Uterus (tissue), 4 donors: ENCODE measurements around the gene SPATA2. TPM values are rescaled to one million over a fixed set of nuclear protein-coding genes. Genes with fewer than 3 reads are reported as not detected.

ENCODE experiments used
- DNase-seq, 2 donors: peaks; one replicate each; pipeline ENCODE4 v3.0.0-alpha.2; 2019 to 2020
- H3K27ac ChIP-seq, 2 donors: fragments of 200-600 bp; sonication (generic); 1 replicate in 1 of 2; 2 replicates in 1 of 2; pipeline ENCODE4 v1.5.1; 2016 to 2018
- H3K27me3 ChIP-seq, 2 donors: fragments of 200-600 bp; sonication (generic); one replicate each; pipeline ENCODE4 v1.5.1; 2018 to 2019; ENCODE audit warnings: control low read depth in 1 of 2
- H3K36me3 ChIP-seq, 2 donors: fragments of 200-600 bp; sonication (generic); one replicate each; pipeline ENCODE4 v1.5.1; 2019; ENCODE audit warnings: control low read depth in 1 of 2
- H3K4me1 ChIP-seq, 2 donors: fragments of 200-600 bp; sonication (generic); one replicate each; pipeline ENCODE4 v1.5.1; 2018 to 2019; ENCODE audit warnings: control low read depth in 1 of 2
- H3K4me3 ChIP-seq, 2 donors: fragments of 200-600 bp; sonication (generic); 1 replicate in 1 of 2; 2 replicates in 1 of 2; pipeline ENCODE4 v1.5.1; 2018 to 2019; ENCODE audit warnings: mild to moderate bottlenecking in 1 of 2
- H3K9me3 ChIP-seq, 2 donors: fragments of 200-600 bp; sonication (generic); one replicate each; pipeline ENCODE4 v1.5.1; 2019; ENCODE audit warnings: control low read depth in 1 of 2
- CTCF ChIP-seq, 4 experiments: fragments of 200-600 bp in 2 of 4; fragments of 450-650 bp in 2 of 4; sonication (generic) in 2 of 4; IDR thresholded peaks; one replicate each; pipeline ENCODE4 v1.5.1; 2016 to 2019; ENCODE audit warnings: antibody characterized with exemption in 4 of 4, mild to moderate bottlenecking in 2 of 4, moderate library complexity in 1 of 4
- POLR2A ChIP-seq, 2 donors: fragments of 450-650 bp; IDR thresholded peaks; one replicate each; pipeline ENCODE4 v1.6.1; 2016; ENCODE audit warnings: antibody characterized with exemption in 2 of 2, mild to moderate bottlenecking in 1 of 2, moderate library complexity in 1 of 2
- intact Hi-C: fragments of 100-400 bp; cut with DNase I; formaldehyde crosslinking; loops from one replicate; pipeline ENCODE4 v1.15.1; 2023; ENCODE audit warnings: low total_unique reads
- total RNA-seq, 4 donors: library from RNA; depleted of rRNA in 3 of 4; stranded (reverse); fragments of >200 nt in 3 of 4; gene quantifications; one replicate each; pipeline versions ENCODE4 v1.1.0 to v1.2.4, GENCODE V29; 2014 to 2023
- donor health status: DM: yes; HTN: yes; CAD: no.

The SPATA2 gene
- total RNA-seq, 4 donors from 2014 or later: 2.4 to 9.2 (median 3.5) TPM

- Histone ChIP-seq H3K9me3 (no peaks in the 10 kb centered on the region), H3K27ac (no peak overlapping the region), H3K4me3 (no peak overlapping the region), H3K4me1 (no peaks in the 10 kb centered on the region), H3K36me3 (no peaks in the 10 kb centered on the region), H3K27me3 (no peaks in the 10 kb centered on the region)
- intact Hi-C loops: no loop called here
- TF ChIP-seq CTCF (IDR thresholded peaks at IDR 0.05) (no peak), POLR2A (IDR thresholded peaks at IDR 0.05) (no peak)
- no peak for DNase-seq
Observed at GRCh38 chr20:49874696-49875095, 40.6 kb downstream of the SPATA2 start.

- Histone ChIP-seq H3K9me3 (no peaks in the 10 kb centered on the region), H3K4me3 (no peak overlapping the region), H3K27me3 (no peaks in the 10 kb centered on the region), H3K36me3 (no peaks in the 10 kb centered on the region), H3K4me1 (no peaks in the 10 kb centered on the region), H3K27ac (no peak overlapping the region)
- DNase-seq: no peak
- intact Hi-C loops: no loop called here
- TF ChIP-seq POLR2A (IDR thresholded peaks at IDR 0.05) (no peak), CTCF (IDR thresholded peaks at IDR 0.05) (no peak)
Observed at GRCh38 chr20:49872056-49872455, 43.3 kb downstream of the SPATA2 start.

GRCh38 chr20:49871391-49871948 is 43.9 kb downstream of the SPATA2 start:
- no peaks in the 10 kb centered on the region for H3K9me3 ChIP-seq
- H3K36me3 ChIP-seq: no peaks in the 10 kb centered on the region
- TF ChIP-seq POLR2A (IDR thresholded peaks at IDR 0.05) (no peak), CTCF (IDR thresholded peaks at IDR 0.05) (no peak)
- no peaks in the 10 kb centered on the region for H3K4me1 ChIP-seq
- H3K27ac ChIP-seq: no peak overlapping the region
- no peaks in the 10 kb centered on the region for H3K27me3 ChIP-seq
- DNase-seq: no peak
- no peak overlapping the region for H3K4me3 ChIP-seq
- intact Hi-C loops: no loop called here

GRCh38 chr20:49870261-49870660 is 45.1 kb downstream of the SPATA2 start:
- intact Hi-C loops: no loop called here
- DNase-seq: no peak
- H3K27ac ChIP-seq: no peak overlapping the region
- H3K9me3 ChIP-seq: no peaks in the 10 kb centered on the region
- no peaks in the 10 kb centered on the region for H3K27me3 ChIP-seq
- no peak overlapping the region for H3K4me3 ChIP-seq
- no peaks in the 10 kb centered on the region for H3K4me1 ChIP-seq
- no peak for TF ChIP-seq POLR2A (IDR thresholded peaks at IDR 0.05)
- no peaks in the 10 kb centered on the region for H3K36me3 ChIP-seq

GRCh38 chr20:49868964-49869363 is 46.4 kb downstream of the SPATA2 start:
- no peaks in the 10 kb centered on the region for H3K9me3 ChIP-seq
- intact Hi-C loops: no loop called here
- no peaks in the 10 kb centered on the region for H3K27me3 ChIP-seq
- no peaks in the 10 kb centered on the region for H3K4me1 ChIP-seq
- no peak overlapping the region for H3K4me3 ChIP-seq
- H3K36me3 ChIP-seq: no peaks in the 10 kb centered on the region
- TF ChIP-seq CTCF (IDR thresholded peaks at IDR 0.05): no peak
- no peak overlapping the region for H3K27ac ChIP-seq
- DNase-seq: no peak

- no peak for TF ChIP-seq CTCF (IDR thresholded peaks at IDR 0.05)
- TF ChIP-seq POLR2A (IDR thresholded peaks at IDR 0.05): no peak
- Histone ChIP-seq H3K9me3 (no peaks in the 10 kb centered on the region), H3K4me3 (no peak overlapping the region), H3K4me1 (no peaks in the 10 kb centered on the region), H3K36me3 (no peaks in the 10 kb centered on the region), H3K27me3 (no peaks in the 10 kb centered on the region), H3K27ac (no peak overlapping the region)
- intact Hi-C loops: no loop called here
- no peak for DNase-seq
Observed at GRCh38 chr20:49868538-49868937, 46.8 kb downstream of the SPATA2 start.
